K562 (cell line): ENCODE measurements around the gene LSP1.

Source experiments
- BCL6 ChIP-seq: fragments of 250-450 bp; sonication (Bioruptor Pico); IDR thresholded peaks from 2 replicates; pipeline ENCODE4 v1.4.0; 2020
- BRF1 ChIP-seq: IDR thresholded peaks from 3 replicates; pipeline ENCODE4 v1.6.1; 2011; ENCODE audit warnings: borderline replicate concordance, mild to moderate bottlenecking; ENCODE audit not compliant: insufficient read length; ENCODE audit errors: extremely low read depth
- CTCF ChIP-seq, 3 experiments: IDR thresholded peaks in 2 of 3; conservative IDR thresholded peaks in 1 of 3; 2 replicates each; pipeline ENCODE4 v1.5.1; 2011 to 2012; ENCODE audit warnings: low read length in 3 of 3, mild to moderate bottlenecking in 3 of 3, control low read depth in 2 of 3, improper control_type of control experiment in 1 of 3, inconsistent platforms in 1 of 3, low read depth in 1 of 3, mixed read lengths in 1 of 3, moderate library complexity in 1 of 3; ENCODE audit not compliant: insufficient read depth in 2 of 3
- GABPA ChIP-seq: fragments of 200-800 bp; sonication (Bioruptor generic); conservative IDR thresholded peaks from 2 replicates; pipeline ENCODE4 v1.6.1; 2016; ENCODE audit warnings: low read depth, missing genetic modification characterization, missing compliant biosample characterization
- GATA2 ChIP-seq: sonication (generic); formaldehyde crosslinking; IDR thresholded peaks from 2 replicates; pipeline ENCODE4 v1.4.0; 2020; ENCODE audit warnings: mild to moderate bottlenecking, missing genetic modification reagents
- POLR2A ChIP-seq: fragments of 450-650 bp; conservative IDR thresholded peaks from 2 replicates; pipeline ENCODE4 v1.6.1; 2016
- STAT6 ChIP-seq: sonication (generic); formaldehyde crosslinking; IDR thresholded peaks from 2 replicates; pipeline ENCODE4 v1.8.1; 2023; ENCODE audit warnings: mild to moderate bottlenecking, missing genetic modification reagents
- TAF1 ChIP-seq: IDR thresholded peaks from 2 replicates; pipeline ENCODE4 v1.6.1; 2011; ENCODE audit warnings: mild to moderate bottlenecking, low read length, moderate library complexity; ENCODE audit not compliant: insufficient read depth, control insufficient read depth, severe bottlenecking; ENCODE audit errors: extremely low read depth
- THAP7 ChIP-seq: fragments of 250-450 bp; sonication (Bioruptor Pico); IDR thresholded peaks from 2 replicates; pipeline ENCODE4 v1.5.0; 2021
- U2AF1 ChIP-seq: fragments of 200-400 bp; formaldehyde crosslinking; optimal IDR thresholded peaks from 2 replicates; pipeline ENCODE3; 2017; ENCODE audit warnings: mild to moderate bottlenecking, low read depth, low read length, moderate library complexity
- ZBTB1 ChIP-seq: sonication (generic); formaldehyde crosslinking; IDR thresholded peaks from 2 replicates; pipeline ENCODE4 v1.8.1; 2023; ENCODE audit warnings: missing genetic modification reagents, low read depth, mild to moderate bottlenecking, borderline replicate concordance
- ZBTB26 ChIP-seq: fragments of 450-650 bp; formaldehyde crosslinking; IDR thresholded peaks from 2 replicates; pipeline ENCODE4 v1.4.0; 2022; ENCODE audit warnings: missing genetic modification characterization
- ZNF124 ChIP-seq: sonication (generic); formaldehyde crosslinking; IDR thresholded peaks from 2 replicates; pipeline ENCODE4 v1.8.1; 2022; ENCODE audit warnings: missing genetic modification reagents
- ZNF584 ChIP-seq: fragments of 200-800 bp; sonication (Bioruptor generic); IDR thresholded peaks from 2 replicates; pipeline ENCODE4 v1.6.1; 2016; ENCODE audit warnings: low read depth, mild to moderate bottlenecking, missing genetic modification characterization, missing compliant biosample characterization

- TF ChIP-seq POLR2A (no peak), CTCF (IDR thresholded peaks at IDR 0.05 in 2 of 3, conservative IDR thresholded peaks at IDR 0.05 in 1 of 3; ENCODE audit: insufficient read depth in 2 of 3, low read depth in 1 of 3, low read length in 3 of 3) (no peak), TAF1 (no peak), ZBTB1 (CRISPR knock-in tag) (no peak), THAP7 (CRISPR knock-in tag) (no peak), GABPA (tag) (no peak), STAT6 (CRISPR knock-in tag) (no peak), U2AF1 (no peak), ZBTB26 (CRISPR knock-in tag) (no peak), GATA2 (no peak), BRF1 (no peak), ZNF584 (no peak), ZNF124 (CRISPR knock-in tag) (no peak), BCL6 (CRISPR knock-in tag) (no peak)
Observed at GRCh38 chr11:1934335-1935155, 81.7 kb downstream of the LSP1 start.
